K562 (cell line): ENCODE results near the gene NDFIP1.

Source experiments
- CTCF ChIP-seq, 3 experiments: IDR thresholded peaks in 2 of 3; conservative IDR thresholded peaks in 1 of 3; 2 replicates each; pipeline ENCODE4 v1.5.1; 2011 to 2012; ENCODE audit warnings: low read length in 3 of 3, mild to moderate bottlenecking in 3 of 3, control low read depth in 2 of 3, improper control_type of control experiment in 1 of 3, inconsistent platforms in 1 of 3, low read depth in 1 of 3, mixed read lengths in 1 of 3, moderate library complexity in 1 of 3; ENCODE audit not compliant: insufficient read depth in 2 of 3
- HCFC1 ChIP-seq: IDR thresholded peaks from 2 replicates; pipeline ENCODE4 v1.6.1; 2012; ENCODE audit warnings: low read depth, low read length, improper control_type of control experiment

GRCh38 chr5:142183561-142183960, 75.0 kb downstream of the NDFIP1 start:
- TF ChIP-seq CTCF (IDR thresholded peaks at IDR 0.05 in 2 of 3, conservative IDR thresholded peaks at IDR 0.05 in 1 of 3; ENCODE audit: insufficient read depth in 2 of 3, low read depth in 1 of 3, low read length in 3 of 3): no peak
- TF ChIP-seq HCFC1: no peak
